GM20000 (cell line): Measurements from ENCODE around the gene CDNF.
A peak's percentile ranks its signal among the peaks of the same experiment; 100 is the strongest.

Experiments
- DNase-seq: peaks from one replicate; pipeline ENCODE4 v3.0.0; 2012; ENCODE audit warnings: low spot score
- CTCF ChIP-seq: IDR thresholded peaks from 2 replicates; pipeline ENCODE4 v1.5.1; 2012; ENCODE audit warnings: mild to moderate bottlenecking, control low read depth; ENCODE audit errors: extremely low read depth, missing control alignments

Gene CDNF

GRCh38 chr10:14837757-14838581 lies at the start of gene CDNF, which contains the start of the genes HSPA14 and MSANTD7:
TSS of gene CDNF (minus strand) at chr10:14838037. CDS start at chr10:14837946, 91 bp downstream.
TSS of gene HSPA14 (plus strand) at chr10:14838306. CDS start at chr10:14838403, 97 bp downstream.
TSS of gene MSANTD7 (plus strand) at chr10:14838306. CDS start at chr10:14842285, 3,979 bp downstream.
- TF ChIP-seq CTCF = no peak
- DNase-seq = peak; percentile 98

DNA sequence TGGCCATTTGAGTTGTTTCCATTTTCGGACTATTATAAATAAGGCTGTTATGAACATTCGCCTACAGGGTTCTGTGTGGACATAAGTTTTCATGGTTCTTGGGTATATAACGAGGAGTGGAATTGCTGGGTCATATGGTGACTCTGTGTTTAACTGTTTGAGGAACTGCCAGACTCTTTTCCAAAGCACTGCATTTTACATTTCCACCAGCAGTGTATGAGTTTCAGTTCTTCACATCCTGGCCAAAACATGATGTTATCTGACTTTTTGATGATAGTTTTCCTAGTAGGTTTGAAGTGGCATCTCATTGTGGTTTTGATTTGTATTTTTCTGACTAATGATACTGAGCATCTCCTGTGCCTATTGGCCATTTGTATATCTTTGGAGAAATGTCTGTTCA lies 46.2 kb upstream of the CDNF start:
- DNase-seq = no peak
- no peak for TF ChIP-seq CTCF

DNA sequence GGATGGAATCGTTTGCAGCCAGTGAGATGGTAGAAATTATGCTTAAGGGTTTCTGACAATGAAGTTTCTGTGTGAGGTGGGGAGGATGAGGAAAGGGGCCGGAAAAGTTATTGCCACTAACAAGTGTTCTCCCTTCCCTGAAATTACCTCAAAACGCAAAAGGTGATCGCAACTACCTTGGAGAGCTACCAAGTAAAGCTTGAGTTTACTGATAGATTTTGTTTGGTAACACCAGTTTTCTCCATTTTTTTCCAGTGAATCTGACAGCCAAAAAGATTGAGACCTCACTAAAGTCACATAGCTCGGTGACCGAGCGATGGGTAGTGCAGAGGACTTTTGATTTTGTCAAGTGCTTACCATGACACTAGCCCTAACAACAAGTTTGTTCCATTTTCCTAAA lies 42.4 kb upstream of the CDNF start:
- DNase-seq = no peak
- no peak for TF ChIP-seq CTCF

DNA sequence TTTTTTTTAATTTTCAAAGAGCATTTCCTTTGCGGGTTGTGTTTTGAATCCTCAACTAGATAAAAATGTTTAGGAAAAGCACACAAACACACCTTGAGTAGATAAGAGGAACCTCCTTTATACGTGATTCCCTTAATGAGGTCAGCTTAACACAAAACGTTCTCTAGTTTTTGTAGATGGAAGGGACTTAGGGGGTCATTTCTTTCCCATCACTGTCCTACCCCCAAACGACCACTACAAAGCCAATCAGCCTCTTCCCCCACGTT lies 42.0 kb upstream of the CDNF start:
- DNase-seq = peak; percentile 17
- TF ChIP-seq CTCF = no peak

DNA sequence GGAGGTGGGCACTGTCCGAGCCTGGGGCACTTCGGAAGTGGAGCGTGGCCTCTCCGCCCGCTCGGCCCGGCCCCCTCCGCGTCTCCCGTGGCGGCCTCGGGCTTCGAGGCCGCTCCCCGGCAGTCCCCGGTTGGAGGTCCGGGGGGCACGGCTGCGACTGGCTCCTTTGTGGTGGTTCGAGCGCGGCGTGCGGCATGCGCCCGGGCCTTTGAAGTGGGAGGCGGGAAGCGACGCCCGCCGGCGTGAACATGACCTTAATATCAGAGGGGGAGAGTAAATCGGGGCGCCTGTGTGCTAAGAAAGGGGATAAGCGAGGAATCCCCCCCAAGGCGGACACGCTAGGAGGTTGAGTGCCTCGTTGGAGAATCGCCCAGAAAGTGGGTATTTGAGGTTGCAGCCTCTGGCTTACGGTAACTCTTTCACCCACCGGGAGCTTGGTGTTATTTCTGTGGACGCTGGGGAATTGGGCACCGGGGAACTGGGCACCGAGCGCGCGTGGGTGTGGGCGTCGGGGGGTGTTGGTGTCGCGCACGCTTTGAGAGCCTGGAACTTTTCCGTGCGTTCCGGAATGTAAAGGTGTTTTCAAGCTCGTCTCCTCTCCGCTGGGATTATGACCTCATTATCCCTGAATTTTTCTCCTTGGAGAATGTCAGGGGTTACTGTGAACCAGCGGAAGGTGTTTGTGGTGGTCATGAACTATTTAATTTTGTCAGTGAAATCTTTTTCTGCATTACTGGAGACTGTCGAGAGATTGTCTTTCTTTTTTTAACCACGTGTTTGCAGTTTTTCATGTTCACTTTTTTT lies 41.5 kb upstream of the CDNF start:
- TF ChIP-seq CTCF = no peak
- no peak for DNase-seq

- TF ChIP-seq CTCF = no peak
Measured at GRCh38 chr10:14878266-14879123, 40.7 kb upstream of the CDNF start, which contains the start of gene SUV39H2. TSS of gene SUV39H2 (plus strand) at chr10:14878866. CDS start at chr10:14878889, 23 bp downstream.

More at GRCh38 chr10:14878266-14879123, 40.7 kb upstream of the CDNF start, which contains the start of gene SUV39H2:
- peak; percentile 100 for DNase-seq
